Psoas muscle (tissue), 8 donors: ENCODE measurements around the gene MAPK11. TPM values are rescaled to one million over a fixed set of nuclear protein-coding genes. Genes with fewer than 3 reads are reported as not detected.

Source experiments
- ATAC-seq, 4 donors: fragments of 200-7000 bp; cut with Tn5 transposase; one replicate each; pipeline ENCODE4 v1.9.1; 2020; ENCODE audit warnings: moderate library complexity in 3 of 4, mild to moderate bottlenecking in 2 of 4
- DNase-seq, 2 donors: peaks; one replicate each; pipeline ENCODE4 v3.0.0-alpha.2; 2020
- H3K27ac ChIP-seq: fragments of 200-600 bp; one replicate; pipeline ENCODE4 v1.8.0; 2022
- H3K27me3 ChIP-seq, 3 donors: fragments of 200-600 bp in 1 of 3; one replicate each; pipeline versions ENCODE4 v1.6.1 to v1.8.0; 2013 to 2022; ENCODE audit warnings: low read length in 2 of 3, mild to moderate bottlenecking in 2 of 3, moderate library complexity in 1 of 3; ENCODE audit not compliant: insufficient read depth in 3 of 3
- H3K36me3 ChIP-seq, 2 donors: fragments of 200-600 bp in 1 of 2; one replicate each; pipeline versions ENCODE4 v1.6.1 to v1.8.0; 2013 to 2022; ENCODE audit warnings: low read depth in 1 of 2, mild to moderate bottlenecking in 1 of 2, moderate library complexity in 1 of 2; ENCODE audit not compliant: insufficient read depth in 1 of 2
- H3K4me1 ChIP-seq: fragments of 200-600 bp; one replicate; pipeline ENCODE4 v1.8.0; 2022
- H3K4me3 ChIP-seq: fragments of 200-600 bp; one replicate; pipeline ENCODE4 v1.8.0; 2022; ENCODE audit warnings: mild to moderate bottlenecking
- H3K9me3 ChIP-seq: fragments of 200-600 bp; one replicate; pipeline ENCODE4 v1.8.0; 2022
- WGBS, 3 donors: extraction: QIAGEN DNeasy Blood & Tissue Kit; methylation state at CpG; one replicate each; pipeline versions ENCODE4 v1.1.6 to v1.1.7; 2013; 5-methylcytosine and 5-hydroxymethylcytosine counted together
- intact Hi-C, 2 donors: fragments of 100-400 bp; cut with DNase I; formaldehyde crosslinking; loops; one replicate each; pipeline versions ENCODE4 v1.11.0 to v1.14.2; 2022
- polyA plus RNA-seq, 3 donors: library from polyadenylated mRNA; stranded (reverse); fragments of 200-250 nt; gene quantifications; one replicate each; pipeline ENCODE4 v1.2.3, GENCODE V29; 2013
- total RNA-seq, 4 donors: library from RNA; stranded (reverse); fragmentation: NEBNext Ultra II Directional in 2 of 4; extraction: Animal tissue kit (Norgen Biotek cat#: 25700) in 2 of 4; gene quantifications; one replicate each; pipeline versions ENCODE4 v1.2.1 to v1.2.4, GENCODE V29; 2021 to 2023
- TF ChIP-seq, protein P1 (sequence below): fragments of 200-600 bp; IDR thresholded peaks from one replicate; pipeline ENCODE4 v1.8.0; 2022; ENCODE audit warnings: antibody characterized with exemption
- donor health status: healthy with polysubstance abuse.
- donor health status: DM: no; HTN: no; CAD: no; lungs with moderate emphysema.
- donor health status: Bipolar disorder and iron deficiency.
- donor health status: healthy.
- donor health status: DM: yes; HTN: yes; CAD: no.
- donor health status: DM: no; HTN: no; CAD: no.
- donor health status: DM: no; HTN: no; CAD: no.
- donor health status: DM: yes; HTN: yes; CAD: no.

MAPK11 gene
- total and polyA plus RNA-seq, 7 donors, result 1.7 to 6.3 (median 4.8) TPM

DNA sequence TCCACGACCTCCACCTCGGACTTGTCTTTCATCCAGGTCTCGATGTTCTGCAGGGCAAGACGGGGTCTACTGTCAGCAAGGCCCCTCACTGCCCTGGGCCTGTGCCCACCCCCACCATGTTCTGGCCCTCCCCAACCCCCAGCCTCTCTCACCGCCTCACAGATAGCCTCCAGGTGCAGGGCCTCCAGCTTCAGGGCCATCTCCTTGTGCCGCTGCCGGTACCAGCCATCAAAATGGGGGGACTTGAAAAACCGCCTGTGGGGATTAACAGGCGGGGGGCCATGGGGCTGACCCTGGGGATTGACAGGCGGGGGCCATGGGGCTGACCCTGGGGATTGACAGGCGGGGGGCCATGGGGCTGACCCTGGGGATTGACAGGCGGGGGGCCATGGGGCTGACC, 42.2 kb upstream of the MAPK11 start:
- H3K27ac ChIP-seq, result no peak overlapping the region
- no peak overlapping the region for H3K4me3 ChIP-seq
- 95 to 99% (median 98%) methylated on average over 10 to 12 of the region's 12 CpGs for WGBS, 3 donors
- intact Hi-C loops, result no loop called here
- H3K9me3 ChIP-seq, result no peaks in the 10 kb centered on the region
- H3K4me1 ChIP-seq, result no peaks in the 10 kb centered on the region
- no peaks in the 10 kb centered on the region for H3K27me3 ChIP-seq
- TF ChIP-seq, protein P1, sequence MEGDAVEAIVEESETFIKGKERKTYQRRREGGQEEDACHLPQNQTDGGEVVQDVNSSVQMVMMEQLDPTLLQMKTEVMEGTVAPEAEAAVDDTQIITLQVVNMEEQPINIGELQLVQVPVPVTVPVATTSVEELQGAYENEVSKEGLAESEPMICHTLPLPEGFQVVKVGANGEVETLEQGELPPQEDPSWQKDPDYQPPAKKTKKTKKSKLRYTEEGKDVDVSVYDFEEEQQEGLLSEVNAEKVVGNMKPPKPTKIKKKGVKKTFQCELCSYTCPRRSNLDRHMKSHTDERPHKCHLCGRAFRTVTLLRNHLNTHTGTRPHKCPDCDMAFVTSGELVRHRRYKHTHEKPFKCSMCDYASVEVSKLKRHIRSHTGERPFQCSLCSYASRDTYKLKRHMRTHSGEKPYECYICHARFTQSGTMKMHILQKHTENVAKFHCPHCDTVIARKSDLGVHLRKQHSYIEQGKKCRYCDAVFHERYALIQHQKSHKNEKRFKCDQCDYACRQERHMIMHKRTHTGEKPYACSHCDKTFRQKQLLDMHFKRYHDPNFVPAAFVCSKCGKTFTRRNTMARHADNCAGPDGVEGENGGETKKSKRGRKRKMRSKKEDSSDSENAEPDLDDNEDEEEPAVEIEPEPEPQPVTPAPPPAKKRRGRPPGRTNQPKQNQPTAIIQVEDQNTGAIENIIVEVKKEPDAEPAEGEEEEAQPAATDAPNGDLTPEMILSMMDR, result no peak
- no peaks in the 10 kb centered on the region for H3K36me3 ChIP-seq
- ATAC-seq, result no peak
- DNase-seq, result peak in 1 of 2 donors; percentile 28

DNA sequence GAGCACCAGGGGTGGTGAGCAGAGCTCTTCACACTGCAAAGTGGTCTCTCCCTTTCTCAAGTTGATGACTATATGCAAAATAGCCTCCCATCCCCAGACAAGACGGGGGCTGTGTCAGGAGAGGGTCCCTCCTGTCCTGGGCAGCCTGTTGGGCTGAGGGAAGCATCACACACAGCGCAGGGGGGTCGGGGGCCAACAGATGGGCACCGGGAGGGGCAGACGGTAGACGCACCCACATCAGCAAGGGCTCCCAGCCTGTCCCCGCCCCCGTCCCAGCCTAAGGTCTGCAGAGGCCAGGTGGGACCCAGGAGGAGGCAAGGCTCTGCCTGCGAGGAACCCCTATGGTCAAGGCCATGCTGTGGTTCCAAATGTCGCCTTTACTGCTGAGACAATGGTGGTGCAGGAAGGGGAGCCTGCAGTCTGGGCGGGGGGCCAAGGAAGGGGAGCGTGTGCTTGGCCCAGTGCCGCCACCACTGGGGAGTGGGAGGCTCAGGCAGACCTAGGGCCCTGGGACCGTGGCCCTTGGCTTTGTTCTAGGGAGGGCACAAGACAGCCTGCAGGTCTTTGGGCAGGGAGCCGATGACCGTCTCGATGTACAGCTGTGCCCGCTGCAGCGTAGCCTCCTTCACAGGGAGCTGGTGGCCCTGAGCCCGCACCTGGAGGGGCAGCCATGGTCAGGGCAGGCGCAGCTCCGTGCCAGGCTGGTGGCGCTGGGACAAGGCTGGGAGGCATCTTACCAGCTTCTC, 41.6 kb upstream of the MAPK11 start:
- intact Hi-C loops, result no loop called here
- peak in 1 of 2 donors; percentile 52 for DNase-seq
- WGBS, 3 donors, result 75 to 79% (median 78%) methylated on average over 21 to 23 of the region's 23 CpGs

DNA sequence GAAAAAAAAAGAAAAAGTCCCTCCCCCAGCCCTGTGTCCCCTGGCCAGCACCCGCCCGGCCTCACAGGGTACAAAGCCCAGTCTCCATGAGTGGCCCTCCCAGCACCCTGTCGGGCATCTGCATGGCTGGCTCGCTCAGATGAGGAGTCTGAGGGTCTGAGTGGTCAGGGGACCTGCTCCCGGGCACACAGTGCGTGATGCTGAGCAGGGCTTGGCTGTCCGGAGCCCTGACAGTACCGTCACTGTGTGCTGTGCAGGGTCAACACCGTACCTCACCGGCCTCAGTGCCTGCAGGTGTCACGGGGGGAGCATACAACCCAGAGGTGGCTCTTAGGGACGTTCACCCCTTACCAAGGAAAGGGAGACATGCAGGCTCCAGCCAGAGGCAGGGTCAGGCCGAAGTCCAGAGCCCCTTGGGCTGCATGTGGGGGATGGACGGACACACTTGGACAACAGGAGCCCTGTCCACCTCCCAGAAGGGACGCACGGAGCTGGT, 40.8 kb upstream of the MAPK11 start:
- H3K9me3 ChIP-seq, result no peaks in the 10 kb centered on the region
- H3K4me3 ChIP-seq, result no peak overlapping the region
- peaks cover 0 to 4% (median 0%) of the 10 kb centered on the region in 3 donors for H3K27me3 ChIP-seq
- H3K27ac ChIP-seq, result no peak overlapping the region
- TF ChIP-seq, protein P1, result no peak
- intact Hi-C loops, result no loop called here
- WGBS, 3 donors, result 88 to 90% (median 88%) methylated on average over 16 of the region's 16 CpGs
- peak in 1 of 2 donors; percentile 51 for DNase-seq
- no peak for ATAC-seq
- no peaks in the 10 kb centered on the region for H3K4me1 ChIP-seq
- H3K36me3 ChIP-seq, result no peaks in the 10 kb centered on the region

More for the DNA sequence above, 41.6 kb upstream of the MAPK11 start:
- Histone ChIP-seq H3K9me3 (no peaks in the 10 kb centered on the region), H3K27me3 (peaks cover 0 to 3% (median 0%) of the 10 kb centered on the region in 3 donors), H3K4me3 (no peak overlapping the region), H3K36me3 (no peaks in the 10 kb centered on the region), H3K4me1 (no peaks in the 10 kb centered on the region), H3K27ac (no peak overlapping the region)
- ATAC-seq, result no peak
- TF ChIP-seq, protein P1, result no peak

DNA sequence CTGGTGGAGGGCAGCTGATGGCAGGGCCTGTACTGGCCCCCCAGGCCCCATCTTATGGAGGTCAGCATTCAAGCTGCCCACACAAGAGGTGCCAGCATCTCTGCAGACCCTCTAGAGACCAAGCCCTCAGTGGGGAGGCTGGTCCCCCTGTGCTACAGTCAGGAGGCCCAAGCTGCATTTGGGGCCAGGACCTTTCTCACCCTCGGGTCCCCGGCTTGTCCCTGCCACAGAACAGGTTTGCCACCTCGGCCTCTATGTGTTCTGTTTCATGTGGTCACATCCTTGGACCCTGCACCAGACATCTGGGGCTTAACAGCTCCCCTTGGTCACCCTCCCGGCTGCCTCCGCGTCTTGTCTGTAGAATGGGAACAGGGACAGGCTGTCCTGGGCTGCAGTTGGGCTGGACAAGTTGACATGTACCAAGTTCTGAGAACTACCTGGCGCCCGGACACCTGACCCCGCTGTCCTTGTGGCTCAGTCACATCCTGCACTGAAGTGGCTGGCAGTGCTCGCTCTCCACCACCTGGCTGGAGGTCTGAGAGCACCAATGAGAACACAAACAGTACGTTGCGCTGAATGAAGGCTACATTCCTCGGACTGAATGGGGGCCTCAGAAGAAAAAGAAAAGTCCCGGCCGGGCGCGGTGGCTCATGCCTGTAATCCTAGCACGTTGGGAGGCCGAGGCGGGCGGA, 40.0 kb upstream of the MAPK11 start:
- H3K36me3 ChIP-seq, result no peaks in the 10 kb centered on the region
- no peaks in the 10 kb centered on the region for H3K9me3 ChIP-seq
- intact Hi-C loops, result no loop called here
- 84 to 92% (median 85%) methylated on average over 20 to 21 of the region's 21 CpGs for WGBS, 3 donors
- H3K4me3 ChIP-seq, result no peak overlapping the region
- ATAC-seq (no peak), DNase-seq (no peak)
- TF ChIP-seq, protein P1, result no peak
- H3K27me3 ChIP-seq, result peaks cover 0 to 6% (median 0%) of the 10 kb centered on the region in 3 donors
- H3K4me1 ChIP-seq, result peaks cover 7% of the 10 kb centered on the region
- H3K27ac ChIP-seq, result no peak overlapping the region
